DOHH2 (cell line): ENCODE measurements around the gene ACOT6.

Source experiments
- H3F3A ChIP-seq: fragments of 200-600 bp; sonication (generic), shearing (Covaris generic); 2 replicates; pipeline ENCODE4 v1.6.0; 2016; ENCODE audit warnings: antibody characterized with exemption, mild to moderate bottlenecking; ENCODE audit not compliant: control insufficient read depth, insufficient read depth
- H3K27ac ChIP-seq: fragments of 200-600 bp; sonication (generic); 2 replicates; pipeline ENCODE4 v1.5.1; 2014; ENCODE audit warnings: low read depth, mild to moderate bottlenecking, low read length, moderate library complexity
- H3K27me3 ChIP-seq: fragments of 200-600 bp; sonication (generic); 2 replicates; pipeline ENCODE4 v1.6.1; 2014; ENCODE audit warnings: mild to moderate bottlenecking, low read length, mixed read lengths; ENCODE audit not compliant: control insufficient read depth
- H3K36me3 ChIP-seq: fragments of 200-600 bp; sonication (generic); 2 replicates; pipeline ENCODE4 v1.6.1; 2014; ENCODE audit warnings: mild to moderate bottlenecking, low read length, moderate library complexity, mixed read lengths; ENCODE audit not compliant: control insufficient read depth
- H3K4me1 ChIP-seq: fragments of 200-600 bp; sonication (generic); 2 replicates; pipeline ENCODE4 v1.6.1; 2014; ENCODE audit warnings: mild to moderate bottlenecking, low read length, mixed read lengths; ENCODE audit not compliant: control insufficient read depth
- H3K4me2 ChIP-seq: fragments of 200-600 bp; sonication (generic); 2 replicates; pipeline ENCODE4 v1.6.0; 2014; ENCODE audit warnings: mild to moderate bottlenecking, low read length, moderate library complexity
- H3K4me3 ChIP-seq: fragments of 200-600 bp; sonication (generic); 2 replicates; pipeline ENCODE4 v1.5.1; 2014; ENCODE audit warnings: mild to moderate bottlenecking, low read length, mixed read lengths
- H3K79me2 ChIP-seq: fragments of 200-600 bp; sonication (generic); 2 replicates; pipeline ENCODE4 v1.6.1; 2014; ENCODE audit warnings: mild to moderate bottlenecking, low read length, mixed read lengths; ENCODE audit not compliant: control insufficient read depth
- H3K9me2 ChIP-seq: fragments of 200-600 bp; sonication (generic); replicated peaks from 2 replicates; pipeline ENCODE4 v1.6.1; 2014; ENCODE audit warnings: mild to moderate bottlenecking, low read length, mixed read lengths; ENCODE audit not compliant: control insufficient read depth
- H3K9me3 ChIP-seq: fragments of 200-600 bp; sonication (generic); 2 replicates; pipeline ENCODE4 v1.6.1; 2014; ENCODE audit warnings: antibody characterized with exemption, low read length, mixed read lengths; ENCODE audit not compliant: control insufficient read depth, insufficient read depth
- H4K20me1 ChIP-seq: fragments of 200-600 bp; sonication (generic); 2 replicates; pipeline ENCODE4 v1.6.0; 2014; ENCODE audit warnings: low read depth, mild to moderate bottlenecking, antibody characterized with exemption, low read length, moderate library complexity; ENCODE audit not compliant: control insufficient read depth, insufficient read depth
- CTCF ChIP-seq: fragments of 200-600 bp; sonication (generic); IDR thresholded peaks from one replicate; pipeline ENCODE4 v1.5.1; 2014; ENCODE audit warnings: antibody characterized with exemption, mild to moderate bottlenecking, low read depth, low read length; ENCODE audit not compliant: poor library complexity, severe bottlenecking
- EZH2phosphoT487 ChIP-seq: fragments of 200-600 bp; sonication (generic); IDR thresholded peaks from 2 replicates; pipeline ENCODE4 v1.6.1; 2017; ENCODE audit warnings: borderline replicate concordance, mild to moderate bottlenecking, antibody characterized with exemption, low read length, moderate library complexity, mixed read lengths

Gene ACOT6

GRCh38 chr14:73663548-73664212, 51.4 kb downstream of the ACOT6 start:
- Histone ChIP-seq H3K9me2 (no peaks in the 10 kb centered on the region), H3K36me3 (no peaks in the 10 kb centered on the region), H3K27ac (no peak overlapping the region), H3F3A (no peaks in the 10 kb centered on the region), H3K4me1 (no peaks in the 10 kb centered on the region), H3K27me3 (no peaks in the 10 kb centered on the region), H3K4me3 (no peak overlapping the region), H4K20me1 (no peaks in the 10 kb centered on the region), H3K4me2 (no peak overlapping the region), H3K79me2 (no peaks in the 10 kb centered on the region), H3K9me3 (no peaks in the 10 kb centered on the region)
- TF ChIP-seq CTCF = no peak

- Histone ChIP-seq H3K4me2 (no peak overlapping the region), H3K27ac (no peak overlapping the region), H3K79me2 (no peaks in the 10 kb centered on the region), H3K4me1 (no peaks in the 10 kb centered on the region), H3K27me3 (no peaks in the 10 kb centered on the region), H3K4me3 (no peak overlapping the region), H3F3A (no peaks in the 10 kb centered on the region), H3K9me3 (no peaks in the 10 kb centered on the region), H4K20me1 (no peaks in the 10 kb centered on the region), H3K36me3 (no peaks in the 10 kb centered on the region), H3K9me2 (no peaks in the 10 kb centered on the region)
- TF ChIP-seq EZH2phosphoT487 (no peak), CTCF (no peak)
Observed at GRCh38 chr14:73665130-73665529, 52.8 kb downstream of the ACOT6 start.

GRCh38 chr14:73666583-73666982, 54.3 kb downstream of the ACOT6 start:
- H3F3A ChIP-seq = no peaks in the 10 kb centered on the region
- no peaks in the 10 kb centered on the region for H3K27me3 ChIP-seq
- TF ChIP-seq EZH2phosphoT487 (no peak), CTCF (no peak)
- H3K36me3 ChIP-seq = no peaks in the 10 kb centered on the region
- H3K27ac ChIP-seq = no peak overlapping the region
- no peak overlapping the region for H3K4me3 ChIP-seq
- no peaks in the 10 kb centered on the region for H3K4me1 ChIP-seq
- no peaks in the 10 kb centered on the region for H3K79me2 ChIP-seq
- H3K9me2 ChIP-seq = no peaks in the 10 kb centered on the region
- H3K4me2 ChIP-seq = no peak overlapping the region
- H4K20me1 ChIP-seq = no peaks in the 10 kb centered on the region
- no peaks in the 10 kb centered on the region for H3K9me3 ChIP-seq

GRCh38 chr14:73667854-73668253, 55.5 kb downstream of the ACOT6 start:
- H3K27me3 ChIP-seq = no peaks in the 10 kb centered on the region
- no peaks in the 10 kb centered on the region for H3K9me2 ChIP-seq
- no peak overlapping the region for H3K27ac ChIP-seq
- H3K36me3 ChIP-seq = no peaks in the 10 kb centered on the region
- H3K4me1 ChIP-seq = no peaks in the 10 kb centered on the region
- TF ChIP-seq EZH2phosphoT487 = no peak
- no peak for TF ChIP-seq CTCF
- H3K79me2 ChIP-seq = no peaks in the 10 kb centered on the region
- H4K20me1 ChIP-seq = no peaks in the 10 kb centered on the region
- H3K9me3 ChIP-seq = no peaks in the 10 kb centered on the region
- no peak overlapping the region for H3K4me3 ChIP-seq
- no peaks in the 10 kb centered on the region for H3F3A ChIP-seq
- H3K4me2 ChIP-seq = no peak overlapping the region
